ENCODE results near the gene DISP2. TPM values are rescaled to one million over a fixed set of nuclear protein-coding genes. Genes with fewer than 3 reads are reported as not detected.

Gene DISP2
- total and polyA plus RNA-seq, 2 of the 8 experiments (the other 6 are each of a cell fraction or from before 2014, with no cell fraction given) = 0.45 to 1.2 TPM

DNA sequence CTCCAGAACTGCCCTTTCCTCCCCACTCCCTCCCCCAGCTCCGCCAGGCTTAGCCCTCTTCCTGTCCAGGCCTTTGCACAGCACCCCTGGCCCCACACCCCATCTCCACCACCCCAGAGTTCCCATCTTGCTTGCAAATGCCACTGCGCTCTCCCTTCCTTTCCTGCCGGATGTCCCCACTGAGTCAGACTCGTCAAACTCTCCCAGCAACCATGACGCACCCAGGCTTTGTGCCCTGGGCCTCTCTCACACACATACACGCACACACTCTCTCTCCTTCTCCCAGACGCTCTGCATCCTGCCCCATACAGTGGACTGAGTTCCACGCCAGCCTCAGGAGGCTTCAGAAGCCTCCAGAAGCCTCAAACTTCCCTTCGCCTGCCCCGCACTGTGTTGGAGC is 14.5 kb upstream of the DISP2 start:
- Histone ChIP-seq H3K9me3 (ENCODE audit: insufficient read depth in 2 of 2, low read depth in 1 of 2, low read length in 1 of 2) (no peaks in the 10 kb centered on the region), H2BK5ac (ENCODE audit: low read depth, low read length) (no peak overlapping the region), H3K4me3 (ENCODE audit: extremely low read depth in 1 of 4, insufficient read depth in 2 of 4, low read depth in 3 of 4, low read length in 4 of 4) (no peak overlapping the region), H3K27me3 (replicated peaks in 1 of 4; ENCODE audit: control insufficient read depth in 3 of 4, extremely low read depth in 1 of 4, insufficient read depth in 3 of 4, low read length in 3 of 4) (0 out of 7 replicates have a peak, but pooled peaks cover 0 to 2% (median 0%) of the 10 kb centered on the region in 4 experiments), H3K9ac (replicated peaks in 1 of 4; ENCODE audit: extremely low read depth in 1 of 4, low read depth in 3 of 4, low read length in 3 of 4) (no peak overlapping the region), H2AK5ac (ENCODE audit: low read depth, low read length) (no peak overlapping the region), H2BK20ac (ENCODE audit: low read length) (no peak overlapping the region), H4K91ac (replicated peaks; ENCODE audit: insufficient read length, low read length) (no peak overlapping the region), H3K27ac (ENCODE audit: low read depth, low read length) (no peak overlapping the region), H2BK15ac (ENCODE audit: low read length) (0 out of 2 replicates have a peak overlapping the region, but pooled peaks have one; percentile 67), H3K79me1 (ENCODE audit: low read depth, low read length) (no peaks in the 10 kb centered on the region), H3K14ac (ENCODE audit: insufficient read length) (no peak overlapping the region), H4K20me1 (replicated peaks in 1 of 2; ENCODE audit: control insufficient read depth in 1 of 2, insufficient read depth in 2 of 2, low read length in 2 of 2) (no peaks in the 10 kb centered on the region), H3K36me3 (ENCODE audit: control insufficient read depth in 2 of 4, insufficient read depth in 4 of 4, low read length in 3 of 4) (no peaks in the 10 kb centered on the region), H3K18ac (ENCODE audit: extremely low read depth, low read length) (no peak overlapping the region), H3K4ac (replicated peaks; ENCODE audit: insufficient read length, low read depth, low read length) (no peak overlapping the region), H2BK120ac (replicated peaks; ENCODE audit: low read depth, low read length) (no peak overlapping the region), H3K23ac (ENCODE audit: insufficient read length) (no peak overlapping the region), H3K4me1 (replicated peaks in 1 of 4; ENCODE audit: control insufficient read depth in 3 of 4, insufficient read depth in 4 of 4, low read length in 3 of 4) (peaks cover 0 to 18% (median 12%) of the 10 kb centered on the region in 4 experiments; a peak in 6 of 7 replicates), H3K4me2 (ENCODE audit: insufficient read depth in 1 of 2, low read depth in 2 of 2, low read length in 2 of 2) (no peak overlapping the region), H2AFZ (ENCODE audit: low read length) (no peak overlapping the region), H3K56ac (replicated peaks; ENCODE audit: insufficient read length, low read depth, low read length) (no peak overlapping the region), H3K79me2 (ENCODE audit: control insufficient read depth in 1 of 2, insufficient read depth in 2 of 2, low read length in 2 of 2) (no peaks in the 10 kb centered on the region), H2BK12ac (ENCODE audit: low read depth, low read length) (no peak overlapping the region), H3K23me2 (ENCODE audit: low read depth, low read length) (no peaks in the 10 kb centered on the region), H4K8ac (ENCODE audit: extremely low read depth, insufficient read depth, low read length) (no peak overlapping the region), H4K5ac (ENCODE audit: insufficient read length, low read depth, low read length) (no peak overlapping the region)
- ChIA-PET POLR2A (ENCODE audit: partially characterized antibody) (interaction anchor here (1.3 to 2.5 kb wide), 4 partner anchors 9 to 77 kb away, joined by 4 to 8 read pairs (median 6); no protein-coding TSS in a partner anchor), CTCF (ENCODE audit: partially characterized antibody) (interaction anchor here (0.7 to 27.4 kb wide), 20 partner anchors 8 to 164 kb away, joined by 3 to 584 read pairs (median 8); partner anchors contain the start of genes ANKRD63, DISP2, INAFM2 and KNSTRN)
- DNase-seq (ENCODE audit: low read depth in 1 of 2, low spot score in 2 of 2) = no peak
- WGBS, 2 experiments (ENCODE audit: extremely low coverage in 1 of 2, insufficient coverage in 1 of 2, insufficient read length in 1 of 2, insufficient replicate concordance in 2 of 2, low coverage in 1 of 2, low lambda C conversion rate in 2 of 2, missing lambda C conversion rate in 1 of 2) = 77% methylated on average over 9 of the region's 10 CpGs; no CpG with 5 or more reads in 1 of the 2 experiments
- no peak for FAIRE-seq
- no peak for TF ChIP-seq EP300 (IDR thresholded peaks at IDR 0.05; ENCODE audit: borderline replicate concordance in 1 of 2, low read depth in 2 of 2, low read length in 2 of 2)
- TF ChIP-seq CHD1 (IDR thresholded peaks at IDR 0.05; ENCODE audit: low read depth, low read length) = no peak
- no peak for TF ChIP-seq GABPA (IDR thresholded peaks at IDR 0.05; ENCODE audit: borderline replicate concordance, insufficient read depth, low read length)
- TF ChIP-seq YY1 (IDR thresholded peaks at IDR 0.05; ENCODE audit: low read depth, low read length) = no peak
- TF ChIP-seq TCF12 (IDR thresholded peaks at IDR 0.05; ENCODE audit: low read depth, low read length) = no peak
- TF ChIP-seq RBBP5 (IDR thresholded peaks at IDR 0.05; ENCODE audit: borderline replicate concordance, low read depth, low read length) = no peak
- TF ChIP-seq BRCA1 (IDR thresholded peaks at IDR 0.05; ENCODE audit: low read depth, low read length) = no peak

Data from H1 (cell line).